HG02981 (cell line): ENCODE results near the gene CACHD1.

Experiments used
- ATAC-seq: cut with Tn5 transposase; IDR thresholded peaks from one replicate; pipeline ENCODE4 v1.9.1; 2021; ENCODE audit warnings: mild to moderate bottlenecking, moderate library complexity; ENCODE audit not compliant: unreplicated experiment

Gene CACHD1

DNA sequence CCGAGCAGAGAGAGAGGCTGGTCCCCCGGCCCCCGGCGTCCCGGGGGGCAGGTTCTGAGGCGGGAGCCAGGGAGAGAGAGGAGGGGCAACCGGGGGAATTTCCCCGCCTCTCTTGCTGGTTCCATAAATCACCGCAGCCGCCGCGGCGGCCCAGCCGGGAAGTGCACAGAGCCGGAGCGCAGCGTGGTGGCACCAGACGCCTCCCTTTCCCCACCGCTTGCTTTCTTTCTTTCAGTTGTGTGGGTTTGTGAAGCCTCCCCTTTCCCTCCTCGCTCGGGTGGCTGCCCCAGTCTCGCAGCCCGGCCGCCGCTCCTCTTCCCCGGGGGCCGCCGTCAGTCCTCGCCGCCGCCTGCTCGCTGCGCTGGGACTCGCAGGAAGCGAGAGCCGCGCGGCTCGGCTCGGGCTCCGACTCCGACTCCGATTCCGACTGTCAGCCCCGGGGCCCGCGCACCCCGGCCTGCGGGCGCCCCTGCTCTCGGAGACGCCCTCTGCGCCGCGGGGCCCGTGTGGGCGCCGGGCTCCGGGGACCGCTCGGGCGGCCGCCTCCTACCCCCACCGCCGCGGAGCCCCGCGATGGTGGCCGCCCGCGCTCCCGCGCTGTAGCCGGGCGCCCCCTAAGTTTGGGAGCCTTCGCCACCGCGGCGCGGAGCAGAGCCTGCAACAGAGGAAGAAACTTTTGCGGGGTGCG lies at the start of gene CACHD1:
TSS of gene CACHD1 (plus strand) at position 153 of the 688 bp plus-strand sequence. CDS start 616 bp downstream, outside the sequence.
- peak; percentile 71 for ATAC-seq

DNA sequence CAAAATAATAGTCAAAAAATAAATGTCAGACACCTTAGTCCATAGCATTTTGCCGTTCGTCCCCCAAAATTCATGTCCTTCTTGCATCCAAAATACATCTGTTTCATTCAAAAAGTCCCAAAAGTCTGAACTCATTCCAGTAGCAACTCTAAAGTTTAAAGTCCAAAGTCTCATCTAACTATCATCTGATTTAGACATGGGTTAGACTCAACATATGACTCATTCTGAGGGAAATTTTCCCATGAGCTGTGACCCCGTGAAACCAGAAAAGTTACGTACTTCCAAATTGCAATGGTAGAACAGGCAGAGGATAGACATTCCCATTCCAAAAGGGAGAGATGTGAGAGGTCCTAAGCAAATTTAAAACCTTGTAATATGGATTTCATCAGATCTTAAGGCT lies 48.6 kb upstream of the CACHD1 start:
- ATAC-seq, result no peak

DNA sequence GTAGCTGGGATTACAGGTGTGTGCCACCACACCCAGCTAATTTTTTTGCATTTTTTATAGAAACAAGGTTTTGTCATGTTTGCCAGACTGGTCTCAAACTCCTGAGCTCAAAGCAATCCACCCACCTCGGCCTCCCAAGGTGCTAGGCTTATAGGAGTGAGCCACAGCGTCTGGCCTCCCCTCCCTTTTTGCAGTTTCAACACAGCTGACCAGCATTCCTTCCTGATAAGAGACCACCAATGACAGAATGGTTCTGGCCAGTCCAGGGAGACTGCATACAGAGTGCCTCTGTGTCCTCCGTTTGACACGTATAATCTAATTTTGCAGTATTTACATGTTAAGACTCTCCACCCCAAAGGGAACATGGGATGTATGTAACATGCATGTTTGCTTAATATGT lies 46.4 kb upstream of the CACHD1 start:
- no peak for ATAC-seq

DNA sequence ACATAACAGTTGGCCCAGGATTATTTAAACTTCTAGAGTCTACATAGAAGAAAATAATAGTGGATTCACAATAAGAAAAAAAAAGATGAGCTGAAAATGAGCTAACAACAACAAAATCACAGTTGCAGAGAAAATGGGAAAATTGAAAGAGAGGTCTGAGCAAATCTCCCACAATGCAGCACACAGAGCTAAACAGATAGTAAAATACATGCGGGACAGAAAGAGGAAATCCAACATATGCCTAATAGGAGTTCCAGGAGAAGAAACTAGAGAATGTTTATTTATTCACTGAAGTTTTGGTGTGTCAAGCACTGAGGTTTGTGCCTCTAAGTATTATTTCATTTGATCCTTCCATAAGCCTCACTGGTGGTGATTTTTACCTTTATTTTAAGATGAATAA lies 45.5 kb upstream of the CACHD1 start:
- ATAC-seq, result no peak

GRCh38 chr1:64425521-64425920 lies 44.4 kb upstream of the CACHD1 start:
- no peak for ATAC-seq

DNA sequence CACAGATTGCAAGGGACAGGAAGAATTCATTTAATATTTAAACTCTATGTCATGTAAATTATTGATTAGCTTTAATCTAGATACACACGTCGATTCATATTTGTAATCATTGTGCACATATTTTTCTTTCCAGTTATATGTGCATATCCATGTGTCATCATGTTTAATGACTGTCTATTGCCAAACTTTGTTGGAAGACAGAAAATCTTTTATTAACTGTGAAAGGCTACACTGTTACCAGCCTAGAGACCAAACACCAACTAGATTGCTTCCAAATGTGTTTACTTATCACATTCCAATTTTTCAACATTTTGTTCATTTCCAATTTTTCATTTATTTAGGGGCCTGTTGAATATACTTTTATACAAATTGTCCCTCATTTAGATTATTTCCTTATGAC lies 43.2 kb upstream of the CACHD1 start:
- no peak for ATAC-seq

DNA sequence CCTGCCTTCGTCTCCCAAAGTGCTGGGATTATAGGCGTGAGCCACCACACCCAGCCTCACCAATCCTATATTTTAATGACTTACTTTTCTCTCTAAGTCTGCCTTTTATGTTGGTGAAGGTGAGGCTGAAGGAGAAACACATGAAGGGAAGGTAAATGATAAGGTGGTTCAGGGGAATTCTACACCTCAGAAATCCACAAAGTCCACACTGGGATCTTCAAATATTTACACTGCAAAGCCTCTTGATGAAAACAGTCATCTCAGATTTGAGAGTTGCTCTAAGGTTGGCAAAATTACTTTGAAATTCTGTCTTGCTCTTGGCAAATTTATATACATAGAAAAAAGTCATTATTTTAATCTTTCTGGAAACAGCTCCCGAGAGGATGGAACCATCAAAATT lies 42.0 kb upstream of the CACHD1 start:
- no peak for ATAC-seq

- no peak for ATAC-seq
Observed at GRCh38 chr1:64433308-64433707, 36.6 kb upstream of the CACHD1 start.

DNA sequence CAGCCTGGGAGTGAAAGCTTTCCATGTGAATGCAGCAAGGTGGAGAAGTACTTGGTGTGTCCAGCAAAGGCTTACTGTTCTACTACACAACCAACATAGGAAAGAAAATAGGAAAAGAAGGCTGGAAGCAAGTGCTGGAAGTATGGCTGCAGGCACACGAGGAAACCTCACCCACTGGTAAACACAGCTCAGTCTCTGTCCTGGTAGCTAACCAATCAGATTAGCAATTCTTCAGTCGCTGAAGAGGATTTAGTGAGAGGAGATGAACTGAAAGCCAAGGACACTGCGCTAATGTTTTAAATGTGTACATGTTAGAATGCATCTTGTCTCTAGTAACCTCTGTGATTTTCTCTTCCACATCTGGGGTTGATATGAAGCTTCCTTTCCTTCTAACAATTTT lies 36.2 kb upstream of the CACHD1 start:
- ATAC-seq, result no peak

DNA sequence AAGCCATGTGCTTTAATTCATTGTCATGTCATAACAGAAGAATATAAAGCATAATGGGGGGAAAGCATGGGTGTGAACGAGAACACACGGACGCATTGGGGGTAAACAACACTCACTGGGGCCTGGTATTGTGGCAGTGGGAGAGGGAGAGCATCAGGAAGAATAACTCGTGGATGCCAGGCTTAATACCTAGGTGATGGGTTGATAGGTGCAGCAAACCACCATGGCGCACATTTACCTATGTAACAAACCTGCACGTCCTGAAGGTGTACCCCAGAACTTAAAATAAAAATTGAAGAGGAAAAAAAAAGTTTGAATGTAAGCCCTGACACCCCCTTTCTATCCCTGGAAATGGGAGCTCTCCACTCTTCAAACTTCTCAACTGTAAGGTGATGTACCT lies 34.9 kb upstream of the CACHD1 start:
- no peak for ATAC-seq

GRCh38 chr1:64437453-64437852 lies 32.5 kb upstream of the CACHD1 start:
- ATAC-seq, result no peak

- no peak for ATAC-seq
Observed at GRCh38 chr1:64440183-64440826, 29.6 kb upstream of the CACHD1 start.

- no peak for ATAC-seq
Observed at GRCh38 chr1:64451440-64451839, 18.5 kb upstream of the CACHD1 start.

DNA sequence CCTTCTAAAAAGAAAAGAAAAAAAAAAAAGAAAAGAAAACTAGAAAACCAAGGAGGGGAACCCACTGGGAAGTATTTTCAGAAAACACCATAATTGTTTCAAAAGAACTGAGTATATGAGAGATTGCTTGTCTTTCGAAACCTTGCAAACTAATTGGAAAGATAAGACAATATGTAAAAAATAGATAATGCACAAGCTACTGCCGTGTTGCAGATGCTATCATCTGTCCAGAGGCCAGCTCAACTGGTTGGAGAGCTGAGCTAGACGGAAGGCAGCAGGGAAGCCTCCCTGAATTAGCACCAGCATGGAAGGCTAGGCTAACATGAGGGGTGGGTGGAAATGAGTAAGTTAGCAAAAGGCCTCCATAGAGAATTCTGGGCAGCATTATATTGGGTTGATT lies 16.2 kb upstream of the CACHD1 start:
- no peak for ATAC-seq

- ATAC-seq, result no peak
Observed at GRCh38 chr1:64458915-64459314, 11.0 kb upstream of the CACHD1 start.

- ATAC-seq, result no peak
Observed at GRCh38 chr1:64459743-64460142, 10.2 kb upstream of the CACHD1 start.

GRCh38 chr1:64466033-64466432 lies 3.9 kb upstream of the CACHD1 start:
- ATAC-seq, result no peak

GRCh38 chr1:64469116-64469976 lies 583 bp upstream of the CACHD1 start:
- ATAC-seq, result no peak

DNA sequence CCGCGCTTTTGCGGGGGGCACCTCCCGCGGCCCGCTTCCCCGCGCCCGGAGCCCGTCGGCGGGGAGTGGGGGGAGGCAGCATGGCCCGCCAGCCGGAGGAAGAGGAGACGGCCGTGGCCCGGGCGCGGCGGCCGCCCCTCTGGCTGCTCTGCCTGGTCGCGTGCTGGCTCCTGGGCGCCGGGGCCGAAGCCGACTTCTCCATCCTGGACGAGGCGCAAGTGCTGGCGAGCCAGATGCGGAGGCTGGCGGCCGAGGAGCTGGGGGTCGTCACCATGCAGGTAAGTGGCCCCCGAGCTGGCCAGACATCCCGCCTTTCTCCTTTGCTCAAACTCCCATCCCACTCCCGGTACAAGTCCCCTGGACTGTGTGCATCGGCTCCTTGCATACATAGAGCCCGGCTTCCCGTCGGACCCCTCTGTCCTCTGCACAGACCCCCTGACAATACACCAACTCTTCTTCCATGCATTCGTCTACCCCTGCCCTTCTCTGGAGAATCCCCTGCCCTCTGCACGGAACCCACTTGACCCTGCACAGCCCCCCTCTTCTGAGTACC lies 812 bp downstream of the CACHD1 start:
- peak; percentile 23 for ATAC-seq

GRCh38 chr1:64471218-64472039 lies 1.5 kb downstream of the CACHD1 start:
- no peak for ATAC-seq

DNA sequence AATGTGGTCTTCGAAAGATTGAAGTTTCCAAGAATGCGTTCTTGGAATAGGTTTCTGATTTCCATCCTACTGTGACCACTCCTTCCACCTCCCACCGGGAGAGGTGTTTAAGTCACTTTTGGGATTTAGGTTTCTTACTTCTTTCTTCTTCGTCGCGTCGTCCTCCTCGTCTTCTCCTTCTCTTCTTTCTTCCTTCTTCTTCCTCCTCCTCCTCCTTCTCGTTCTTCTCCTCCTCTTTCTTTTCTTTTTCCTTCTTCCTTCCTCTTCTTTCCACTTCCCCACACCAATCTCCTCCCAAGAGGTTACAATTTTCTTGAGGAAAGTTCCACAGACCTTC lies 2.1 kb downstream of the CACHD1 start:
- no peak for ATAC-seq
